VCaP (cell line): ENCODE measurements around the gene PNCK.
A peak's percentile ranks its signal among the peaks of the same experiment; 100 is the strongest.

Experiments used
- H3K27ac ChIP-seq: fragments of 450-650 bp; 2 replicates; pipeline ENCODE4 v1.5.1; 2017
- TF ChIP-seq, protein P1 (sequence below): fragments of 450-650 bp; conservative IDR thresholded peaks from 2 replicates; pipeline ENCODE4 v1.5.1; 2017; ENCODE audit warnings: mild to moderate bottlenecking, moderate library complexity

Gene PNCK

GRCh38 chrX:153671589-153672530 is 1.8 kb downstream of the PNCK start:
- H3K27ac ChIP-seq = no peak overlapping the region
- TF ChIP-seq, protein P1, sequence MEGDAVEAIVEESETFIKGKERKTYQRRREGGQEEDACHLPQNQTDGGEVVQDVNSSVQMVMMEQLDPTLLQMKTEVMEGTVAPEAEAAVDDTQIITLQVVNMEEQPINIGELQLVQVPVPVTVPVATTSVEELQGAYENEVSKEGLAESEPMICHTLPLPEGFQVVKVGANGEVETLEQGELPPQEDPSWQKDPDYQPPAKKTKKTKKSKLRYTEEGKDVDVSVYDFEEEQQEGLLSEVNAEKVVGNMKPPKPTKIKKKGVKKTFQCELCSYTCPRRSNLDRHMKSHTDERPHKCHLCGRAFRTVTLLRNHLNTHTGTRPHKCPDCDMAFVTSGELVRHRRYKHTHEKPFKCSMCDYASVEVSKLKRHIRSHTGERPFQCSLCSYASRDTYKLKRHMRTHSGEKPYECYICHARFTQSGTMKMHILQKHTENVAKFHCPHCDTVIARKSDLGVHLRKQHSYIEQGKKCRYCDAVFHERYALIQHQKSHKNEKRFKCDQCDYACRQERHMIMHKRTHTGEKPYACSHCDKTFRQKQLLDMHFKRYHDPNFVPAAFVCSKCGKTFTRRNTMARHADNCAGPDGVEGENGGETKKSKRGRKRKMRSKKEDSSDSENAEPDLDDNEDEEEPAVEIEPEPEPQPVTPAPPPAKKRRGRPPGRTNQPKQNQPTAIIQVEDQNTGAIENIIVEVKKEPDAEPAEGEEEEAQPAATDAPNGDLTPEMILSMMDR = no peak

DNA sequence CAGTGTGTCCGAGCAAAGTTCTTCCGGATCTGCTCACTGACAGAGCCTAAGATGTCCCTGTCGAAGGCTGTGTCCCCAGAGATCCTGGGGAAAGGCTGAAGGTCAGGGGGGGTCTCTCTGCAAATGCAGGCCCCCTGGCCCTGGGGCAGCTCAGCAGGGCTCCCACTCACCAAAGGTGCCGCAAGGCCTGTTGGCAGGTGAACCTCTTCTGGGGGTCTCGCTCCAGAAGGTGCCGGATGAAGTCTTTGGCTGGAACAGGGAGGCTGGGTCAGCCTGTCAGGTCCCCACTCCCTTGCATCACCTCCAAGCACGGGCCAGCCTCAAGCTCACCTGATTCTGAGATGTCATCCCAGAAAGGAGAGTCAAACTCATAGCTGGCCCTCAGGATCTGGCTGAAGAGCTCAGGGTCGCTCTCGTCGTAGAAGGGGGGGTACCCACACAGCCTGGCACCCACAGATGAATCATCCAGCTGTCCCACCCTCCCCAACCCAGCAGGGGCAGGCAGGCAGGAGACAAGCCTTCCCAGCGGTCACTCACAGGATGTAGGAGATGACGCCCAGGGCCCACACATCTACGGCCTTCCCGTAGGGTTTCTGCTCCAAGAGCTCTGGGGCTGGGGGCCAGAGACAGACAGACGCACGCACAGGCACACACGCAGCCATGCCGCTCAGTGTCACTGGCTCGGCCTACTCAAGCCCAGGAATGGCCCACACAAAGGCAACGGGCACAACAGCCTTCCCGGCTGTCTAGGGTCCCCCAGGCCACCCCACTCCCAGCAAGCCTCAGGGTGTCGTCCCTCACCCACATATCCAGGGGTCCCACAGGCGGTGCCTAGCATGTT is 2.6 kb downstream of the PNCK start:
- TF ChIP-seq, protein P1 = no peak
- H3K27ac ChIP-seq = no peak overlapping the region

- H3K27ac ChIP-seq = no peak overlapping the region
- TF ChIP-seq, protein P1 = no peak
Observed at GRCh38 chrX:153669901-153670731, 3.5 kb downstream of the PNCK start.

- H3K27ac ChIP-seq = no peak overlapping the region
- TF ChIP-seq, protein P1 = peak; percentile 78
Observed at GRCh38 chrX:153669174-153669890, 4.3 kb downstream of the PNCK start.

- H3K27ac ChIP-seq = 0 out of 2 replicates have a peak overlapping the region, but pooled peaks have one; percentile 13
- TF ChIP-seq, protein P1 = no peak
Observed at GRCh38 chrX:153668423-153669173, 5.0 kb downstream of the PNCK start.

GRCh38 chrX:153667956-153668396 is 5.6 kb downstream of the PNCK start:
- TF ChIP-seq, protein P1 = peak; percentile 79
- H3K27ac ChIP-seq = 0 out of 2 replicates have a peak overlapping the region, but pooled peaks have one; percentile 13
